Right kidney (tissue), 1 donor: Measurements from ENCODE around the gene BPI.
"Not testable (repeated sequence)": the region's sequence is repeated elsewhere in the genome, so short reads cannot be mapped to it uniquely, and the experiment has no call there.

Source experiments
- DNase-seq: peaks from one replicate; pipeline ENCODE4 v3.0.0-alpha.2; 2016

BPI gene

GRCh38 chr20:38363004-38363747 is 59.2 kb downstream of the BPI start:
- DNase-seq, result no peak

- DNase-seq, result no peak
Measured at GRCh38 chr20:38369389-38369788, 65.4 kb downstream of the BPI start.

- DNase-seq, result no peak
Measured at GRCh38 chr20:38372806-38373205, 68.8 kb downstream of the BPI start.

GRCh38 chr20:38373231-38373867 is 69.4 kb downstream of the BPI start:
- DNase-seq, result no peak

- no peak for DNase-seq
Measured at GRCh38 chr20:38373898-38374297, 69.9 kb downstream of the BPI start.

- DNase-seq, result no peak
Measured at GRCh38 chr20:38377039-38377685, 73.2 kb downstream of the BPI start.

GRCh38 chr20:38377838-38378237 is 73.9 kb downstream of the BPI start:
- DNase-seq, result not testable (repeated sequence)

GRCh38 chr20:38383147-38383546 is 79.2 kb downstream of the BPI start:
- no peak for DNase-seq

GRCh38 chr20:38386004-38386403 is 82.0 kb downstream of the BPI start:
- no peak for DNase-seq

- no peak for DNase-seq
Measured at GRCh38 chr20:38386851-38387250, 82.9 kb downstream of the BPI start.
